Mucosa of stomach (tissue), 1 donor: ENCODE results near the gene OTOL1.
"Not testable (repeated sequence)": the region's sequence is repeated elsewhere in the genome, so short reads cannot be mapped to it uniquely, and the experiment has no call there.

Experiments
- H3K27me3 ChIP-seq: one replicate; pipeline ENCODE4 v1.7.0; 2013; ENCODE audit warnings: mild to moderate bottlenecking, low read length; ENCODE audit not compliant: control insufficient read depth, insufficient read depth
- H3K36me3 ChIP-seq: one replicate; pipeline ENCODE4 v1.7.0; 2013; ENCODE audit warnings: low read length; ENCODE audit not compliant: control insufficient read depth, insufficient read depth
- H3K4me1 ChIP-seq: one replicate; pipeline ENCODE4 v1.7.0; 2013; ENCODE audit warnings: mild to moderate bottlenecking, low read length; ENCODE audit not compliant: control insufficient read depth, insufficient read depth
- H3K4me3 ChIP-seq: one replicate; pipeline ENCODE4 v1.7.0; 2013; ENCODE audit warnings: low read length
- H3K9ac ChIP-seq: one replicate; pipeline ENCODE4 v1.7.0; 2013; ENCODE audit warnings: mild to moderate bottlenecking, low read length, moderate library complexity
- H3K9me3 ChIP-seq: one replicate; pipeline ENCODE4 v1.7.0; 2013; ENCODE audit warnings: mild to moderate bottlenecking, low read length, moderate library complexity; ENCODE audit not compliant: control insufficient read depth
- donor health status: Pancreatic carcinoma.

OTOL1 gene

GRCh38 chr3:161496508-161496907, at the start of gene OTOL1:
Gene OTOL1 (plus strand): TSS chr3:161496808. CDS start chr3:161496808, 0 bp downstream.
- Histone ChIP-seq H3K4me3 (no peak within 1 kb of the TSS), H3K27me3 (no peaks in the 10 kb centered on the region), H3K36me3 (no peaks in the 10 kb centered on the region), H3K9me3 (no peaks in the 10 kb centered on the region), H3K9ac (no peak within 1 kb of the TSS), H3K4me1 (no peaks in the 10 kb centered on the region)

- no peaks in the 10 kb centered on the region for H3K27me3 ChIP-seq
- H3K4me1 ChIP-seq: no peaks in the 10 kb centered on the region
- H3K4me3 ChIP-seq: no peak overlapping the region
- H3K9ac ChIP-seq: no peak overlapping the region
- H3K36me3 ChIP-seq: no peaks in the 10 kb centered on the region
- no peaks in the 10 kb centered on the region for H3K9me3 ChIP-seq
These were observed 46.8 kb upstream of the OTOL1 start for GRCh38 chr3:161449785-161450184.

- H3K9me3 ChIP-seq: no peaks in the 10 kb centered on the region
- no peaks in the 10 kb centered on the region for H3K4me1 ChIP-seq
- H3K4me3 ChIP-seq: no peak overlapping the region
- no peaks in the 10 kb centered on the region for H3K27me3 ChIP-seq
- H3K36me3 ChIP-seq: no peaks in the 10 kb centered on the region
- H3K9ac ChIP-seq: no peak overlapping the region
These were observed 44.4 kb upstream of the OTOL1 start for GRCh38 chr3:161452179-161452578.

DNA sequence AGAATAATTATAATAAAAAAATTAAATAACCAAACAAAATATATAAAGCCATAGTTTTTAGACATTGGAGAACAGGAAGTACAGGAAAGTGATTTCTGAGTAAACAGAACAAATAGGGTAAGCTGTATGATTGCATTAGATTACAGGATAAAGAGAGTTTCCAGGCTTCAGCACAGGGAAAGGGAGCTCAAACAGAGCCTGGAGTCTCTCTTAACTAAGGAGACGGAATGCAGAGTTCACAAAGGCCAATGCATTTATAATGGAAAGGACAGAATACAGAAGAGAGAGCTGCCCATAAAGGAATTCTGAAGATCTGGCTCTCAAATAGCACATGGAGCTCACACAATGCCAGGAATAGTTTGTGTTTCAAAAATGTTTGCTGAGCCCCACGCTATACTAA, 42.0 kb upstream of the OTOL1 start:
- no peak overlapping the region for H3K4me3 ChIP-seq
- no peaks in the 10 kb centered on the region for H3K4me1 ChIP-seq
- H3K27me3 ChIP-seq: no peaks in the 10 kb centered on the region
- no peak overlapping the region for H3K9ac ChIP-seq
- H3K36me3 ChIP-seq: no peaks in the 10 kb centered on the region
- H3K9me3 ChIP-seq: no peaks in the 10 kb centered on the region

DNA sequence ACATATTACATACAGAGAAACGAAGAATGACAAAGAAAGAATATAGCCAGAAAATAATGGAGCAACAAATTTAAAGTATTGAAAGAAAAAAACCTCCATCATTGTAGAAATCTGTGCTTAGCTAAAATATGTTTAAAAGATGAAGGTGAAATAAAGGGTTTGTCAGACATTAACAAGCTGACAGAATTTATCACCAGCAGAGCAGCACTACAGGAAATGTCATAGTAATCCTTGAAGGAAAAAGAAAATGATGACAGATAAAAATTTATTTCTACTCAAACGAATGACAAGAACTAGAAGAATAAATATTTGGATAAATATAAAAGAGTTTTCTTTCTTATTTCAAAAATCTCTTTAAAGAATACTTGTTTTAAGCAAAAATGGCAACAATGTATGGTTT, 40.6 kb upstream of the OTOL1 start:
- no peaks in the 10 kb centered on the region for H3K9me3 ChIP-seq
- H3K27me3 ChIP-seq: no peaks in the 10 kb centered on the region
- H3K4me3 ChIP-seq: no peak overlapping the region
- no peaks in the 10 kb centered on the region for H3K36me3 ChIP-seq
- H3K9ac ChIP-seq: no peak overlapping the region
- no peaks in the 10 kb centered on the region for H3K4me1 ChIP-seq

DNA sequence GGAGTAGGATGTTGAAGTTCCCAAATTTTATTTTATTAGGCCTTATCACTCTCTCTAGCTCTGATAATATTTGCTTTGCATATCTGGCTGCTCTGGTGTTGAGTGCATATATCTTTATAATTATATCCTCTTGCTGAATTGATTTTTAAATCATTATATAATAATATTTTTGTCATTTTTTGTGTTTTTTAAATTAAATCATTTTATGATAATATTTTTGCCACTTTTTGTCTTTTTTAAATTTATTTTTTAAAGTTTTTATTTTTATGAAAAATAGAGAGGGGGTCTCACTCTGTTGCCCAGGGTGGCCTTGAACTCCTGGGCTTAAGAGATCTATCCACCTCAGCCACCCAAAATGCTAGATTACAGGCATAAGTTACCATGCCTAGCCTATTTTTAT, 34.5 kb upstream of the OTOL1 start:
- H3K27me3 ChIP-seq: no peaks in the 10 kb centered on the region
- H3K9me3 ChIP-seq: no peaks in the 10 kb centered on the region
- H3K9ac ChIP-seq: no peak overlapping the region
- H3K4me3 ChIP-seq: no peak overlapping the region
- no peaks in the 10 kb centered on the region for H3K36me3 ChIP-seq
- H3K4me1 ChIP-seq: no peaks in the 10 kb centered on the region

DNA sequence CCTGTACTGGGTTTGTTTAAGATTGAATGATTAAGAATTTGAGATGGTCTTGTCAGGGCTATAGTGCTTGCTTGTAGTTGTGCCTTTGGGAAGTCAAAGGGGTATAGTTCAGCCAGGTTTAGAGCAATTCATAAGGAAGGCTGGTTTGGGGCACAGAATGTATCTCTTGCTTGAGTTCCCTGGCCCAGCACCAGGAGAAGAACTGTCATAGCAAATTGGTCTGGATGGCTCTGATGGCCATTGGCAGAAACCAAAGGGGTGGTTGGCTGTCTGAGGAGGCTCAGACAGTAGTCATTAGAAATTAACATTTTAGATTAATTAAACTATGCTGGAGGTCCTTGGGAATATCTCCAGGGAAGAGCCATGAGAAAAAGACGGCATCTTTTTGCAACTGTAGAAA, 25.4 kb upstream of the OTOL1 start:
- Histone ChIP-seq H3K9me3 (no peaks in the 10 kb centered on the region), H3K4me3 (no peak overlapping the region), H3K36me3 (no peaks in the 10 kb centered on the region), H3K9ac (no peak overlapping the region), H3K4me1 (no peaks in the 10 kb centered on the region), H3K27me3 (no peaks in the 10 kb centered on the region)

DNA sequence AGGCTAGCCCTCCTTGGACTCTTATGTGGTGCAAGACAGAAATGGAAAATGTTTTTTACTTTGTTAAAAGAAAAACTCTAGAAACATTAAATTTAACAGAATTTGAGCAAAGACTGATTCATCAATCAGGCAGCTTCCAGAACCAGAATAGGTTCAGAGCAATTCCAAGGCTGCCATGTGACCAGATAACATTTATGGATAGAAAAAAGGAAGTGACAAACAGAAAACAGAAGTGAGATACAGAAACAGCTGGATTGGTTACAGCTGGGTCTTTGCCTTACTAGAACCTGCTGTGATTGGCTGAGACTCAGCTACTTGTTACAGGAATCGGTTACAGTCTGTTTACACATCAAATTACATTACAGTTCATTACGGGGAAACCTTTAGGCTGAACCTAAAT, 22.5 kb upstream of the OTOL1 start:
- Histone ChIP-seq H3K9ac (no peak overlapping the region), H3K4me1 (no peaks in the 10 kb centered on the region), H3K36me3 (no peaks in the 10 kb centered on the region), H3K27me3 (no peaks in the 10 kb centered on the region), H3K9me3 (no peaks in the 10 kb centered on the region), H3K4me3 (no peak overlapping the region)

GRCh38 chr3:161474741-161475140, 21.9 kb upstream of the OTOL1 start:
- H3K4me1 ChIP-seq: no peaks in the 10 kb centered on the region
- no peaks in the 10 kb centered on the region for H3K9me3 ChIP-seq
- H3K27me3 ChIP-seq: no peaks in the 10 kb centered on the region
- no peak overlapping the region for H3K4me3 ChIP-seq
- no peaks in the 10 kb centered on the region for H3K36me3 ChIP-seq
- H3K9ac ChIP-seq: no peak overlapping the region

DNA sequence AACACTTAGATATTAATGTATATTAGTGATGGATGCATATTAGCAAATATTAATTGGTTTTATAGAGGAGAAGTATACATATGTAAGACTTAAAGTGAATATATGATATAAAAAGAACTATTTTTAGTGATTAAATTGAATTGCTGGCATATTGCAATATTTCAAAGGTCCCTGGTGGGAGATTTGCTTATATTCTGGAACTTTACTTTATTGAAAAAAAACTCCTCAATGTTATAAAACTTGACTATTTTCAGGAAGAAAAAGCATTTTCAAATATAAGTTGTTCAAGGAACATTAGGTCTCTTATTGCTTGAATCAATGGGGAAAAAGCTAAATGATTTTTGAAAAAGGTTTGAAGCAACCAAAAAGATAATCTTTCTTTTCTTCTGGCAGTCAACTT, 21.4 kb upstream of the OTOL1 start:
- H3K9ac ChIP-seq: no peak overlapping the region
- H3K27me3 ChIP-seq: no peaks in the 10 kb centered on the region
- no peaks in the 10 kb centered on the region for H3K9me3 ChIP-seq
- no peaks in the 10 kb centered on the region for H3K36me3 ChIP-seq
- no peaks in the 10 kb centered on the region for H3K4me1 ChIP-seq
- no peak overlapping the region for H3K4me3 ChIP-seq

DNA sequence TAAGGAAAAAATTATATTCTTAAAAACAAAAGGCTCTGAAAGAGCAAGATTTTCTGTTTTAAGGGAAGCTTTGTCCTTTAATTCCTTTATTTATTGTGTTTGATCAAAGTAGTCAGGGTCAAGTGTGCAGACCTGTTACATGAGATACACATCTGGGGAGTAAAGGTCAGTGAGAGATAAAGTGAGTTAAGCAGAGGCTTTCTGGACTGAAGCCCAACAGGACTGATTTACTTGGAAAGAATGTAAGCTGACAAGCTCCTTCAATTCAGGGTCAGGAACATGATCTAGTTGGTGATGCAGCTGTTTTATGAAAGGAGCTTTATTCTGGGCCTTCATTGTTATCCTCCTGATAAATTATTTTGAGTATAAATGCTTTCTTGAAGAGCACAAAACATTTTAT, 20.7 kb upstream of the OTOL1 start:
- Histone ChIP-seq H3K27me3 (no peaks in the 10 kb centered on the region), H3K36me3 (no peaks in the 10 kb centered on the region), H3K4me1 (no peaks in the 10 kb centered on the region), H3K4me3 (no peak overlapping the region), H3K9me3 (no peaks in the 10 kb centered on the region), H3K9ac (no peak overlapping the region)

- Histone ChIP-seq H3K27me3 (no peaks in the 10 kb centered on the region), H3K4me3 (no peak overlapping the region), H3K4me1 (no peaks in the 10 kb centered on the region), H3K9me3 (no peaks in the 10 kb centered on the region), H3K9ac (no peak overlapping the region), H3K36me3 (no peaks in the 10 kb centered on the region)
These were observed 12.4 kb upstream of the OTOL1 start for GRCh38 chr3:161484226-161484625.

GRCh38 chr3:161488284-161488683, 8.3 kb upstream of the OTOL1 start:
- H3K36me3 ChIP-seq, H3K27me3 ChIP-seq, H3K9me3 ChIP-seq, H3K4me1 ChIP-seq, H3K4me3 ChIP-seq, H3K9ac ChIP-seq: not testable (repeated sequence)
